ENCODE results near the gene INSR. TPM values are rescaled to one million over a fixed set of nuclear protein-coding genes. Genes with fewer than 3 reads are reported as not detected.
"Not testable (repeated sequence)": the region's sequence is repeated elsewhere in the genome, so short reads cannot be mapped to it uniquely, and the experiment has no call there.

Gene INSR
- polyA plus RNA-seq, 1 of the 3 experiments (the other 2 are of a cell fraction), result 3.6 TPM

GRCh38 chr19:7210359-7210758, 83.9 kb downstream of the INSR start:
- H3F3A ChIP-seq (replicated peaks; ENCODE audit: insufficient read depth), result no peaks in the 10 kb centered on the region
- no peaks in the 10 kb centered on the region for H3K79me2 ChIP-seq (ENCODE audit: insufficient read depth)
- POLR2A ChIA-PET, result no interaction called here
- no peaks in the 10 kb centered on the region for H3K36me3 ChIP-seq (replicated peaks in 1 of 2; ENCODE audit: control insufficient read depth in 1 of 2, insufficient read depth in 2 of 2, low read length in 1 of 2)
- no peaks in the 10 kb centered on the region for H3K9me2 ChIP-seq
- TF ChIP-seq EP300 (IDR thresholded peaks at IDR 0.05; ENCODE audit: borderline replicate concordance in 1 of 2, low read depth in 1 of 2, low read length in 1 of 2), result no peak
- TF ChIP-seq GABPA (IDR thresholded peaks at IDR 0.05; ENCODE audit: low read depth), result no peak
- TF ChIP-seq CHD2 (IDR thresholded peaks at IDR 0.05; ENCODE audit: low read length, partially characterized antibody), result no peak
- TF ChIP-seq JUND (IDR thresholded peaks at IDR 0.05), result no peak
- no peak for TF ChIP-seq RAD21 (IDR thresholded peaks at IDR 0.05; ENCODE audit: low read length)
- TF ChIP-seq, protein P1, sequence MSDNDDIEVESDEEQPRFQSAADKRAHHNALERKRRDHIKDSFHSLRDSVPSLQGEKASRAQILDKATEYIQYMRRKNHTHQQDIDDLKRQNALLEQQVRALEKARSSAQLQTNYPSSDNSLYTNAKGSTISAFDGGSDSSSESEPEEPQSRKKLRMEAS (IDR thresholded peaks at IDR 0.05; ENCODE audit: low read depth), result no peak
- no peak for TF ChIP-seq FOXM1 (IDR thresholded peaks at IDR 0.05; ENCODE audit: low read depth)
- no peak for TF ChIP-seq ZBTB33 (IDR thresholded peaks at IDR 0.05; ENCODE audit: borderline replicate concordance, low read depth)
- no peak for TF ChIP-seq FOSL2 (IDR thresholded peaks at IDR 0.05; ENCODE audit: borderline replicate concordance, low read depth)
- no peak for TF ChIP-seq TEAD4 (IDR thresholded peaks at IDR 0.05; ENCODE audit: borderline replicate concordance, insufficient read depth)
- TF ChIP-seq GATA2 (CRISPR knock-in tag; IDR thresholded peaks at IDR 0.05), result no peak
- no peak for TF ChIP-seq POLR2AphosphoS5 (IDR thresholded peaks at IDR 0.05; ENCODE audit: low read depth, low read length)
- no peak overlapping the region for H3K4me3 ChIP-seq (ENCODE audit: low read depth in 2 of 2, low read length in 1 of 2)
- H3K27ac ChIP-seq (ENCODE audit: low read depth in 2 of 2, low read length in 1 of 2), result no peak overlapping the region
- CTCF ChIA-PET, result interaction anchor here (0.9 kb wide), 1 partner anchor 32 kb away, joined by 3 read pairs; no protein-coding TSS in a partner anchor
- no peaks in the 10 kb centered on the region for H3K4me1 ChIP-seq (ENCODE audit: control insufficient read depth in 1 of 2, insufficient read depth in 2 of 2, low read depth in 1 of 2, low read length in 1 of 2)
- DNase-seq, result no peak
- 85% methylated on average over 4 of the region's 4 CpGs for WGBS (ENCODE audit: low lambda C conversion rate)
- H4K20me1 ChIP-seq (ENCODE audit: insufficient read depth), result no peaks in the 10 kb centered on the region
- H3K9me3 ChIP-seq, result no peaks in the 10 kb centered on the region
- H3K27me3 ChIP-seq (ENCODE audit: insufficient read depth), result no peaks in the 10 kb centered on the region
- no peak overlapping the region for H3K9ac ChIP-seq
- H3K4me2 ChIP-seq, result no peak overlapping the region
- H2AFZ ChIP-seq (ENCODE audit: low read depth), result no peak overlapping the region

GRCh38 chr19:7209597-7210325, 84.5 kb downstream of the INSR start:
- not testable (repeated sequence) for H3F3A ChIP-seq (replicated peaks; ENCODE audit: insufficient read depth); DNase-seq; H3K9ac ChIP-seq; H2AFZ ChIP-seq (ENCODE audit: low read depth); H3K9me3 ChIP-seq; H3K4me3 ChIP-seq (ENCODE audit: low read depth in 2 of 2, low read length in 1 of 2); H3K36me3 ChIP-seq (replicated peaks in 1 of 2; ENCODE audit: control insufficient read depth in 1 of 2, insufficient read depth in 2 of 2, low read length in 1 of 2); H3K79me2 ChIP-seq (ENCODE audit: insufficient read depth); H4K20me1 ChIP-seq (ENCODE audit: insufficient read depth); H3K27ac ChIP-seq (ENCODE audit: low read depth in 2 of 2, low read length in 1 of 2); H3K27me3 ChIP-seq (ENCODE audit: insufficient read depth); H3K9me2 ChIP-seq; H3K4me2 ChIP-seq; H3K4me1 ChIP-seq (ENCODE audit: control insufficient read depth in 1 of 2, insufficient read depth in 2 of 2, low read depth in 1 of 2, low read length in 1 of 2)
- ChIA-PET CTCF (interaction anchor here (0.7 kb wide), 1 partner anchor 48 kb away, joined by 3 read pairs; no protein-coding TSS in a partner anchor), POLR2A (interaction anchor here (0.8 kb wide), 1 partner anchor 9 kb away, joined by 4 read pairs; no protein-coding TSS in a partner anchor)
- 92% methylated on average over 15 of the region's 15 CpGs for WGBS (ENCODE audit: low lambda C conversion rate)

GRCh38 chr19:7209036-7209435, 85.2 kb downstream of the INSR start:
- H3K27ac ChIP-seq (ENCODE audit: low read depth in 2 of 2, low read length in 1 of 2); H3K9me3 ChIP-seq; H3K9me2 ChIP-seq; H3K36me3 ChIP-seq (replicated peaks in 1 of 2; ENCODE audit: control insufficient read depth in 1 of 2, insufficient read depth in 2 of 2, low read length in 1 of 2); H3F3A ChIP-seq (replicated peaks; ENCODE audit: insufficient read depth); H2AFZ ChIP-seq (ENCODE audit: low read depth); H3K9ac ChIP-seq; H3K4me3 ChIP-seq (ENCODE audit: low read depth in 2 of 2, low read length in 1 of 2); H3K27me3 ChIP-seq (ENCODE audit: insufficient read depth); H3K4me2 ChIP-seq; DNase-seq; H3K79me2 ChIP-seq (ENCODE audit: insufficient read depth); H3K4me1 ChIP-seq (ENCODE audit: control insufficient read depth in 1 of 2, insufficient read depth in 2 of 2, low read depth in 1 of 2, low read length in 1 of 2); H4K20me1 ChIP-seq (ENCODE audit: insufficient read depth): not testable (repeated sequence)
- POLR2A ChIA-PET, result interaction anchor here (0.8 kb wide), 1 partner anchor 10 kb away, joined by 4 read pairs; no protein-coding TSS in a partner anchor
- CTCF ChIA-PET, result interaction anchor here (0.7 kb wide), 1 partner anchor 49 kb away, joined by 3 read pairs; no protein-coding TSS in a partner anchor
- 72% methylated on average over 3 of the region's 3 CpGs for WGBS (ENCODE audit: low lambda C conversion rate)
